Tibial artery (tissue), 4 donors: ENCODE data around the gene MSL1.
A peak's percentile ranks its signal among the peaks of the same experiment; 100 is the strongest.

Source experiments
- DNase-seq, 2 donors: peaks; one replicate each; pipeline ENCODE4 v3.0.0-alpha.2; 2019
- H3K27ac ChIP-seq, 2 donors: fragments of 200-600 bp; sonication (generic) in 1 of 2; 1 replicate in 1 of 2; 2 replicates in 1 of 2; pipeline ENCODE4 v1.5.1; 2018 to 2019; ENCODE audit warnings: mild to moderate bottlenecking in 1 of 2
- H3K27me3 ChIP-seq, 2 donors: fragments of 200-600 bp; sonication (generic) in 1 of 2; one replicate each; pipeline versions ENCODE4 v1.5.1 to v1.6.0; 2016 to 2019
- H3K36me3 ChIP-seq, 3 donors: fragments of 200-600 bp; sonication (generic) in 2 of 3; one replicate each; pipeline ENCODE4 v1.5.1; 2016 to 2019; ENCODE audit warnings: mild to moderate bottlenecking in 2 of 3
- H3K4me1 ChIP-seq, 4 donors: fragments of 200-600 bp; sonication (generic) in 2 of 4; 1 replicate in 3 of 4; 2 replicates in 1 of 4; pipeline ENCODE4 v1.5.1; 2016 to 2019
- H3K4me3 ChIP-seq, 2 donors: fragments of 200-600 bp; sonication (generic) in 1 of 2; 1 replicate in 1 of 2; 2 replicates in 1 of 2; pipeline ENCODE4 v1.5.1; 2018 to 2019; ENCODE audit warnings: mild to moderate bottlenecking in 2 of 2
- H3K9me3 ChIP-seq, 3 donors: fragments of 200-600 bp; sonication (generic) in 1 of 3; one replicate each; pipeline ENCODE4 v1.5.1; 2016 to 2019
- intact Hi-C: fragments of 100-400 bp; cut with DNase I; formaldehyde crosslinking; loops from one replicate; pipeline ENCODE4 v1.15.0; 2023; ENCODE audit warnings: low total_unique reads
- TF ChIP-seq, protein P1 (sequence below), 2 experiments: fragments of 200-600 bp in 1 of 2; fragments of 450-650 bp in 1 of 2; IDR thresholded peaks; one replicate each; pipeline ENCODE4 v1.5.1; 2017 to 2019; ENCODE audit warnings: antibody characterized with exemption in 2 of 2, mild to moderate bottlenecking in 1 of 2, moderate library complexity in 1 of 2

MSL1 gene

DNA sequence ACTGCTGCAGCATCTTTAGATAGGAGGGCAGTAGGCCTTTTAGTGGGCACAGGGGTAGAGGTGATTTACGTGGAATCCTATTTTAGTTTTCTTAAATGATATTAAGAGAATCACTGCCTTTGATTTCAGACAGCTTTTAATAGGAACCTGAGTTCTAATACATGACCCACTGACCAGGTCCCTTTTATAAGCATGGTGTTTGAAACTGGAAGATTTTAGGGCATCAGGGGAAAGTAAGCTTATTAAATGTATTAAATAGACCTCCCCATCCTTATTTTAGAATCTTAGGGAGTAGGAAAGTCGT is 2.0 kb downstream of the MSL1 start:
- no peak for DNase-seq
- H3K36me3 ChIP-seq: peaks cover 24 to 27% (median 27%) of the 10 kb centered on the region in 3 donors
- intact Hi-C loops: no loop called here
- H3K27me3 ChIP-seq: no peaks in the 10 kb centered on the region
- peak overlapping the region; percentile 97 to 99 for H3K4me3 ChIP-seq
- H3K4me1 ChIP-seq: peaks cover 0 to 35% (median 26%) of the 10 kb centered on the region in 4 donors
- TF ChIP-seq, protein P1, sequence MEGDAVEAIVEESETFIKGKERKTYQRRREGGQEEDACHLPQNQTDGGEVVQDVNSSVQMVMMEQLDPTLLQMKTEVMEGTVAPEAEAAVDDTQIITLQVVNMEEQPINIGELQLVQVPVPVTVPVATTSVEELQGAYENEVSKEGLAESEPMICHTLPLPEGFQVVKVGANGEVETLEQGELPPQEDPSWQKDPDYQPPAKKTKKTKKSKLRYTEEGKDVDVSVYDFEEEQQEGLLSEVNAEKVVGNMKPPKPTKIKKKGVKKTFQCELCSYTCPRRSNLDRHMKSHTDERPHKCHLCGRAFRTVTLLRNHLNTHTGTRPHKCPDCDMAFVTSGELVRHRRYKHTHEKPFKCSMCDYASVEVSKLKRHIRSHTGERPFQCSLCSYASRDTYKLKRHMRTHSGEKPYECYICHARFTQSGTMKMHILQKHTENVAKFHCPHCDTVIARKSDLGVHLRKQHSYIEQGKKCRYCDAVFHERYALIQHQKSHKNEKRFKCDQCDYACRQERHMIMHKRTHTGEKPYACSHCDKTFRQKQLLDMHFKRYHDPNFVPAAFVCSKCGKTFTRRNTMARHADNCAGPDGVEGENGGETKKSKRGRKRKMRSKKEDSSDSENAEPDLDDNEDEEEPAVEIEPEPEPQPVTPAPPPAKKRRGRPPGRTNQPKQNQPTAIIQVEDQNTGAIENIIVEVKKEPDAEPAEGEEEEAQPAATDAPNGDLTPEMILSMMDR (IDR thresholded peaks at IDR 0.05): no peak
- H3K9me3 ChIP-seq: no peaks in the 10 kb centered on the region
- H3K27ac ChIP-seq: peak overlapping the region; percentile 97 to 98

DNA sequence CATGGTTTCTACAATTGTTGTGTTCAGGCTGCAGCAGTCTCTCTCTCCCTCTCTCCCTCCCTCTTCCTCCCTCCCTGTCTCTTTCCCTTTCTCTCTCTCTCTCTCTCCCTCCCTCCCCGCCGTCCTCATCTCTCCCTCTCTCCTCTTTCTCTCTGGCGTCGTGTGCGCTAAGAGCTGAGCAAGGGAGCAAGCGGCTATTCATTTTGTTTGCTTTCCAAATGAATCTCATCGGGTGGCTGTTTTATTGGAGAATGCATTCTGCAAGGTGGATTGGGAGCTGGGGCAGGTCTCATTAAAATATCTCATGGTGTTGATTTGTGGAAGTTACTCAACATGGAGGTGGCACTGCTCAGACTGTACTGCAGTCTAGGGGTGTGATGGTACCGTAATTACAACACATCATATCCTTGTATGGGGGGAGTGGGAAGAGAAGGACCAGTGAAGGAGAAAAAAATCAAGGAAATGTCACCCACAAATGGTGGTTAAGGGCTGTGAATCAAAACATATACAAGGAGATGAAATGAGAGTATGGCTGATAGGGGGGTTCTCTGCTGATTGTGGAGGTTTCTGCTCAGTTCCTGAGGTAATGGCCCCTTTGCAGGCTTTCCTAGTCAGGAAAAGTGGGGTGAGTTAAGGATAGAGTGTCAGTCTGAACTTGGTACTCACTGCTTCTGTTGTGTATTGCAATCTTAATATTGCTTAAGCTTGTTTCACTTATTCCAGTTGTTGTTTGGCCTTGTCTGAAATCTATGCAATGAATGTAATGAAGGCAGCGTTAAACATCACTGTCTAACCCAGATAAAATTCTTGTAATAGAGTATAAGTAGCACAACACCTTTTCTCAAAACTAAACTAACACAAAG is 2.7 kb downstream of the MSL1 start:
- peak overlapping the region; percentile 97 to 99 for H3K4me3 ChIP-seq
- H3K36me3 ChIP-seq: peaks cover 32 to 35% (median 35%) of the 10 kb centered on the region in 3 donors
- no peak for DNase-seq
- intact Hi-C loops: no loop called here
- H3K4me1 ChIP-seq: peaks cover 0 to 35% (median 25%) of the 10 kb centered on the region in 4 donors
- H3K27ac ChIP-seq: peak overlapping the region; percentile 97 to 98
- H3K27me3 ChIP-seq: no peaks in the 10 kb centered on the region
- TF ChIP-seq, protein P1 (IDR thresholded peaks at IDR 0.05): no peak
- H3K9me3 ChIP-seq: no peaks in the 10 kb centered on the region

DNA sequence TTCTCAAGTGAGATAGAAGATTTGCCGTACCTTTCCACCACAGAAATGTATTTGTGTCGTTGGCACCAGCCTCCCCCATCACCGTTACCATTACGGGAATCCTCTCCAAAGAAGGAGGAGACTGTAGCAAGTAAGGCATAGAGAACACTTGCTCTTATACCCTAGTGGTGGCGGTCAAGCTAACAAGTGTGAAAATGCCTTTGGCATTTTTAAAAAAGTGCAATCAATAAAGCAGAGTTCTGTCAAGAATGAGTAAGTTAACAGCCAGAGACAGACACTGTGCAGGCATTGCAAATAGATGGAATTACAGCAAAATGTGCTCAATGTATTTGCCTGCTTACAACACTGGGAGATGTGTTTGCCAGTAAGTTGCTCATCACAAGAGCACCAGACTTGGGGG is 7.7 kb downstream of the MSL1 start:
- intact Hi-C loops: no loop called here

DNA sequence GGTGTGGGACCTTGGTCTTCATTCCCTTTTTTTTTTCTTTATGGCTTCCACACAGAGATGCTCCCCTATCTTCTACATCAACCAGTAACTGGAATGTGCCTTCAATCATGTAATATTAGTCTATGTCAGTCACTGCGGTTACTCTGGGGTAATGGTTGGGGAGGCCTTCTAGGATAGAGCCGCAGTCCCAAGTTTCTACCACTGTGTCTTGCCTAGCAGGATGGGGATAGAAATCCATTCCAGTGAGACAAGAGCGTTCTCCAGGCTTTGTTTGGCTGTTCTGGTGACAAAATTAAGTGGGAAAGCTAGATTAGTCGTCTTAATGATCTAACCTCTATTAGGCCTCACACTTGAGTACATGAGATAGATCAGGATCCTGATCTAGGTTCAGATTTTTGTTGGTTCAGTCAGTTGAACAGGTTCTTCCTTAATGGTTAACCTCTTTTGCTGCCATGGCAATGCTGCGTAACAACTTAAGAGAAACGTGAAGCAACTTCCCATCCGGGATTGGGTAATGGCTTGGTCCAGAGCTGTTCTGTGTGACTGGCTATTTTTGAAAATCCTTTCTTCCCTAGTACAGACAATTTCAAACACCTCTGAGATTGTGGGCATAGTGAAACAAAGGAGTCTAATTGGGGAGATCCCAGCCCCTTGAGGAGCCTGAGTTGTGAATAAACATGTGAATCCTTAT is 8.7 kb downstream of the MSL1 start:
- Histone ChIP-seq H3K4me1 (peaks cover 0 to 5% (median 2%) of the 10 kb centered on the region in 4 donors), H3K27me3 (no peaks in the 10 kb centered on the region), H3K9me3 (no peaks in the 10 kb centered on the region), H3K36me3 (peaks cover 90 to 93% (median 91%) of the 10 kb centered on the region in 3 donors), H3K27ac (peak overlapping the region in 1 of 2 donors; percentile 4), H3K4me3 (no peak overlapping the region)
- TF ChIP-seq, protein P1 (IDR thresholded peaks at IDR 0.05): no peak
- intact Hi-C loops: no loop called here
- peak in 1 of 2 donors; percentile 60 for DNase-seq

More for the DNA sequence above, 7.7 kb downstream of the MSL1 start:
- TF ChIP-seq, protein P1 (IDR thresholded peaks at IDR 0.05): no peak
- Histone ChIP-seq H3K27me3 (no peaks in the 10 kb centered on the region), H3K36me3 (peaks cover 80 to 83% (median 81%) of the 10 kb centered on the region in 3 donors), H3K9me3 (no peaks in the 10 kb centered on the region), H3K27ac (no peak overlapping the region), H3K4me3 (no peak overlapping the region), H3K4me1 (peaks cover 0 to 15% (median 11%) of the 10 kb centered on the region in 4 donors)
- DNase-seq: no peak

DNA sequence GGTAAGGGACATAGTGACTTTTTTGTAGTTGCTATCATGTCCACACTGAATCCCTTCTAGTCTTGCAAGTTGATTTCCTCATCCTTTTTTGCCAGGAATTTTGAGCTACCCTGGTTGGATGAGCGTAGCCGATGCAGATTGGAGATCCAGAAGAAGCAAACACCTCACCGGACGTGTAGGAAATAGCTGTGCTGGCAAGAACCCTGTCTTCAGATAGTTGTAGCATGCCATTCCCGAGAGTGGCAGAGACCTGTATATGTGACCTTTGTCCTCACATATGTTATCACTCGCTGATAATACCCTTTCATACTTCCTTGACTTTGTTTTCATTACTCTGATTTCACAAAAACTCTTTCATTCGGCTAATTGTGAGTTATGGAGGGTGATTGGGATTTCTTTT is 12.4 kb downstream of the MSL1 start:
- no peaks in the 10 kb centered on the region for H3K27me3 ChIP-seq

More for the DNA sequence above, 12.4 kb downstream of the MSL1 start:
- Histone ChIP-seq H3K4me1 (peaks cover 0 to 7% (median 5%) of the 10 kb centered on the region in 4 donors), H3K27ac (peak overlapping the region in 1 of 2 donors; percentile 17), H3K9me3 (no peaks in the 10 kb centered on the region), H3K36me3 (peaks cover 76 to 82% (median 80%) of the 10 kb centered on the region in 3 donors), H3K4me3 (no peak overlapping the region)
- no peak for DNase-seq
- TF ChIP-seq, protein P1 (IDR thresholded peaks at IDR 0.05): no peak
- intact Hi-C loops: no loop called here
